C4-2B (cell line): Measurements from ENCODE around the gene KRT4.

Source experiments
- H3K27ac ChIP-seq: fragments of 450-650 bp; 2 replicates; pipeline ENCODE4 v1.5.1; 2017
- ZFX ChIP-seq: fragments of 450-650 bp; IDR thresholded peaks from 2 replicates; pipeline ENCODE4 v1.6.1; 2017
- TF ChIP-seq, protein P1 (sequence below): fragments of 450-650 bp; conservative IDR thresholded peaks from 2 replicates; pipeline ENCODE4 v1.5.1; 2017; ENCODE audit warnings: mild to moderate bottlenecking

The KRT4 gene

DNA sequence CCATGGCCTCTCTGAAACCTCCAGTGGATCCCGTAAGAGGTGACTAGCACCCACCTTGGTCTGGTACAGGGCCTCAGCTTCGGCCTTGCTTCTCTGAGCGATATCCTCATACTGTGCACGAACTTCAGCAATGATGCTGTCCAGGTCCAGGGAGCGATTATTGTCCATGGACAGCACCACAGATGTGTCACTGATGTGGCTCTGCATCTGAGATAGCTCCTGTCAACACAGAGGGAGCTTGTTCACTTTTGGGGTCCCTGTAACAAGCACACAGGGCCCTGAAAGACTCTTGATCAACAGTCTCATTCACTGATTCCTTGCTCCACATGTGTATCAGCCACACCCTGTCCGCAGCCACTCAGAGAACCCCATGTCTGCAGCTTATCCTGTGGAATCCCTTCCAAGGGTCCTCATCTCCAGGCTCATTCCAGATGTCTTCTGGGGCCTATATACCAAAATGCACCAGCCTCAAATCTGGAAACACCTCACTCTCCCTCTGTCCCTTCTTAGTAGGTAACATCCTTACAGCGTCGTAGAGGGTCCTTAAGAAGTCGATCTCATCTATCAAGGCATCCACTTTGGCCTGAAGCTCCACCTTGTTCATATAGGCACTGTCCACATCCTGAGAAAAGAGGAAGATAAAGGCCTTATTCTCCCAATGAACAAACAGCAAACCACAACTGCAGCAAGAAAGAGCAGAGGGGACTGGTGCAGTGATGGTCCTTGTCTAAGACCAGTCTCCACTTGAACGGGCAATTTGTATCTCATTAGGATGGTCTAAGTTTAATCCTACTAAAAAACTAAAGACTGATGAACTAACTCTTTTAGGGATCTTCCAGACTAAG, 21.5 kb downstream of the KRT4 start:
- TF ChIP-seq, protein P1, sequence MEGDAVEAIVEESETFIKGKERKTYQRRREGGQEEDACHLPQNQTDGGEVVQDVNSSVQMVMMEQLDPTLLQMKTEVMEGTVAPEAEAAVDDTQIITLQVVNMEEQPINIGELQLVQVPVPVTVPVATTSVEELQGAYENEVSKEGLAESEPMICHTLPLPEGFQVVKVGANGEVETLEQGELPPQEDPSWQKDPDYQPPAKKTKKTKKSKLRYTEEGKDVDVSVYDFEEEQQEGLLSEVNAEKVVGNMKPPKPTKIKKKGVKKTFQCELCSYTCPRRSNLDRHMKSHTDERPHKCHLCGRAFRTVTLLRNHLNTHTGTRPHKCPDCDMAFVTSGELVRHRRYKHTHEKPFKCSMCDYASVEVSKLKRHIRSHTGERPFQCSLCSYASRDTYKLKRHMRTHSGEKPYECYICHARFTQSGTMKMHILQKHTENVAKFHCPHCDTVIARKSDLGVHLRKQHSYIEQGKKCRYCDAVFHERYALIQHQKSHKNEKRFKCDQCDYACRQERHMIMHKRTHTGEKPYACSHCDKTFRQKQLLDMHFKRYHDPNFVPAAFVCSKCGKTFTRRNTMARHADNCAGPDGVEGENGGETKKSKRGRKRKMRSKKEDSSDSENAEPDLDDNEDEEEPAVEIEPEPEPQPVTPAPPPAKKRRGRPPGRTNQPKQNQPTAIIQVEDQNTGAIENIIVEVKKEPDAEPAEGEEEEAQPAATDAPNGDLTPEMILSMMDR: no peak
- no peak for TF ChIP-seq ZFX
- no peak overlapping the region for H3K27ac ChIP-seq

DNA sequence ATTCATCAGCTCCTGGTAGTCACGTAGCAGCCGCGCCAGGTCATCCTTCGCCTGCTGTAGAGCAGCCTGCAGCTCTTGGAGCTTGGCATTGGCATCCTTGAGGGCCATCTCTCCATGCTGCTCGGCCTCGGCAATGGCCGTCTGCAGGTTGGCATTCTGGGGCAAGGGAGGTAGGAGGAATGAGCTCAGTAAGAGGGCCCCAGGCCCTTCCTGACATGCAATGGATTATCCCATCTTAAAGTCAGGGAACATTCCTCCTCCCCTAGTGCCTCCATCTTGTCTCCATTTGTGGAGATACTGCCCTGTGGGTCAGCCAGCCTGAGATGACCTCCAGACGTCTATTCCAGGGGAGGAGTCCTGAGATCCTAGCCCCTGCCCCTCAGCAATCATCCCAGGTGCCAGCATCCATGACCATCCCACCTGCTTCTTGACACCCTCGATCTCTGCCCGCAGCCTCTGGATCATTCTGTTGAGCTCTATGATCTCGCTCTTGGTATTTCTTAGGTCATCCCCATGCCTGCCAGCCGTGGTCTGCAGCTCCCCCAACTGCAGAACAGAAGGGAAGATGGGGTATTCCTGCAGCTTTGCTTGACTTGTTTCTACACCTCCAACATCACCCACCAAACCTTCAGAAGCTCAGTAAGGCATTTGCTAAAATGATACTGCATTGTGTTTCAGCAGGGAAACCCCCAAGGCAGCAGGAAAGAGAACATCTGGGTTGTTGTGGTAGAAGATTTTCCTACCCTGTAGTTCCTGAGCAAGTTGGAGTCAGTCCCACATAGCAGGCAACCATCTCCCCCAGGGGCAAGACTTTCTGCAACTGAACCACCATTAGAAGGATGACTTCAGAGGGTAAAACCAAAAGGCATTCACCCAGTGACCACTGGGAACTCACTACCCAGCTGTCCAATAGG, 22.4 kb downstream of the KRT4 start:
- TF ChIP-seq, protein P1: no peak
- TF ChIP-seq ZFX: no peak
- no peak overlapping the region for H3K27ac ChIP-seq

GRCh38 chr12:52790427-52791270, 23.3 kb downstream of the KRT4 start:
- no peak for TF ChIP-seq ZFX
- TF ChIP-seq, protein P1: no peak
- no peak overlapping the region for H3K27ac ChIP-seq

DNA sequence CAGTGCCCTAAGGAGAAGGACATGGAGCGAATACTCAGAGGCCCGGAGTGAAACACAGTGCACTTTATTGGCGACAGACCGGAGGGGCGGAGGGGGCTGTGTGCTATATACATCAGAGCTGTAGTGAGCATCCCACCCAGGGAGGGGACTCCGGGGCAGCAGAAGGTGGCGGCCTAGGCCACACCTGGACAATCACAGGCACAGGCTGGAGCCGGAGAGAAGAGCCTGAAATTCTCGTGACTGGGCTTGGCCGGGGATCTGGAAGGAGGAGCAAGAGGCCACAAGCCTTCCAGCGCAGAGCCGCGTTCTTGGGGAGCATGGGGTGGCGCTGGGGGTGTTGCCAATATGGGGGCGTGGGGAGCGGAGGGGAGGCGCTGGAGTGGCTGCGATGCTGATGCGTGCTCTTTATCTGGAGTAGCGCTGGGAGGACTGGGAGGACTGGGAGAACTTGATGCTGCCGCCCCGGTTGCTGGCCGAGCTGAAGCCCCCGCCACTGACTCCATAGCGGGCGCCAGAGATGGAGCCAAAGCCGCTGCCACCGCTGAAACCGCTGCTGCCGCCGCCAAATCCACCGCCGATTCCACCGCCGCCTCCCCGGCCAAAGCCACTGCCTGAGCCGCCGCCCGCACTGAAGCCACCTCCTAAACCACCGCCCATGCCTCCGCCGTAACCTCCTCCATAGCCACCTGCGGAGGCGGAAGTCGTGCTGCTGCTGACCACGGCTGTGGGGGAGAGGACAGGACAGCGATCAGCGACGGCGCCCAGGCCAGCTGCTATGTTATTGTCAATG, 24.1 kb downstream of the KRT4 start:
- TF ChIP-seq ZFX: no peak
- TF ChIP-seq, protein P1: no peak
- no peak overlapping the region for H3K27ac ChIP-seq

- no peak overlapping the region for H3K27ac ChIP-seq
- no peak for TF ChIP-seq ZFX
- TF ChIP-seq, protein P1: no peak
Measured at GRCh38 chr12:52788876-52789636, 24.9 kb downstream of the KRT4 start.
